ENCODE data around the gene DPP6. TPM values are rescaled to one million over a fixed set of nuclear protein-coding genes. Genes with fewer than 3 reads are reported as not detected.

The DPP6 gene
- total RNA-seq, 3 donors from 2014 or later = 0.59 to 0.98 TPM; not detected in 1

GRCh38 chr7:154517768-154518167 lies 465.6 kb downstream of the DPP6 start:
- DNase-seq (ENCODE audit: low spot score in 2 of 2) = no peak
- H3K4me3 ChIP-seq = no peak overlapping the region
- H3K27me3 ChIP-seq = no peaks in the 10 kb centered on the region

DNA sequence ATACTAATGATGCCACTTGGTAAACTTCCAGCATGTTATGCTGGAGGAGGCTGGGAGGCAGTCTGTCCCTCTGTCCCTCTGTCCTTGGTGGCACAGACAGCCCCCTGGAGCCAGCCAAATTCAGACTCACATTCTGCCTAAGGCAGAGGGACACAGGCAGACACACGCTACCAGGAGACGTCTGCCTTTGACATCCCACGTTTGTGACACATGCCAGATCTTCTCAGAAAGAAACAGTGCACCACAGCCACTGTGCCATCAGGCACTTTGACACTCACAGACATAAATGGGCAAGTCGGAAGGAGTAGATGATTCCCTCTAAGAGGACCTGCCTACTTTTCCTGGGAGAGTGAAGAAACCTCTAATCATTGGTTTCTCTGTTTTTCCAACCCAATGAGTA lies 467.0 kb downstream of the DPP6 start:
- Histone ChIP-seq H3K36me3 (no peaks in the 10 kb centered on the region), H3K27me3 (no peaks in the 10 kb centered on the region), H3K27ac (no peak overlapping the region), H3K9me3 (no peaks in the 10 kb centered on the region), H3K4me3 (no peak overlapping the region), H3K4me1 (no peaks in the 10 kb centered on the region)
- TF ChIP-seq POLR2AphosphoS5 (IDR thresholded peaks at IDR 0.05) = no peak
- TF ChIP-seq, protein P1, sequence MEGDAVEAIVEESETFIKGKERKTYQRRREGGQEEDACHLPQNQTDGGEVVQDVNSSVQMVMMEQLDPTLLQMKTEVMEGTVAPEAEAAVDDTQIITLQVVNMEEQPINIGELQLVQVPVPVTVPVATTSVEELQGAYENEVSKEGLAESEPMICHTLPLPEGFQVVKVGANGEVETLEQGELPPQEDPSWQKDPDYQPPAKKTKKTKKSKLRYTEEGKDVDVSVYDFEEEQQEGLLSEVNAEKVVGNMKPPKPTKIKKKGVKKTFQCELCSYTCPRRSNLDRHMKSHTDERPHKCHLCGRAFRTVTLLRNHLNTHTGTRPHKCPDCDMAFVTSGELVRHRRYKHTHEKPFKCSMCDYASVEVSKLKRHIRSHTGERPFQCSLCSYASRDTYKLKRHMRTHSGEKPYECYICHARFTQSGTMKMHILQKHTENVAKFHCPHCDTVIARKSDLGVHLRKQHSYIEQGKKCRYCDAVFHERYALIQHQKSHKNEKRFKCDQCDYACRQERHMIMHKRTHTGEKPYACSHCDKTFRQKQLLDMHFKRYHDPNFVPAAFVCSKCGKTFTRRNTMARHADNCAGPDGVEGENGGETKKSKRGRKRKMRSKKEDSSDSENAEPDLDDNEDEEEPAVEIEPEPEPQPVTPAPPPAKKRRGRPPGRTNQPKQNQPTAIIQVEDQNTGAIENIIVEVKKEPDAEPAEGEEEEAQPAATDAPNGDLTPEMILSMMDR (IDR thresholded peaks at IDR 0.05) = no peak
- no peak for TF ChIP-seq POLR2A (IDR thresholded peaks at IDR 0.05)
- intact Hi-C loops (cut with DNase I; ENCODE audit: low total_unique reads) = no loop called here
- no peak for DNase-seq (ENCODE audit: low spot score in 2 of 2)

More at GRCh38 chr7:154517768-154518167, 465.6 kb downstream of the DPP6 start:
- no peaks in the 10 kb centered on the region for H3K4me1 ChIP-seq
- intact Hi-C loops (cut with DNase I; ENCODE audit: low total_unique reads) = no loop called here
- no peaks in the 10 kb centered on the region for H3K36me3 ChIP-seq
- no peaks in the 10 kb centered on the region for H3K9me3 ChIP-seq
- H3K27ac ChIP-seq = no peak overlapping the region
- TF ChIP-seq POLR2AphosphoS5 (IDR thresholded peaks at IDR 0.05) (no peak), POLR2A (IDR thresholded peaks at IDR 0.05) (no peak)
- TF ChIP-seq, protein P1 (IDR thresholded peaks at IDR 0.05) = no peak

DNA sequence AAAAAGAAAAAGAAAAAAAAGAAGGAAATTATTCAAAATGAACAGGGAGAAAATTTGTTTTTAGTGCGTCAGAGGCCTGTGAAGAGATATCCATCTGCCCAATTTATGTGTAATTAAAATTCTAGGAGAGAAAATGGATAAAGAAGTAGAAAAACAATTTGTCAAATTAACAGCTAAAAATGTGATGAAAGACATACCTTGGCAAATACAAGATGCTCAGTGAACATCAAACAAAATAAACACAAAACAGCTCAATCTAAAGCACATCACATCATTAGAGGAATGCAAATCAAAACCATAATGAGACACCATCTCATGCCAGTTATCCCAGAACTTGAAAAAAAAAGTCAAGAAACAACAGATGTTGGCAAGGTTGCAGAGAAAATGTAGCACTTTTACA lies 477.9 kb downstream of the DPP6 start:
- no peak overlapping the region for H3K27ac ChIP-seq
- peaks cover 0 to 20% of the 10 kb centered on the region in 2 donors for H3K9me3 ChIP-seq
- no peaks in the 10 kb centered on the region for H3K4me1 ChIP-seq
- intact Hi-C loops (cut with DNase I; ENCODE audit: low total_unique reads) = no loop called here
- no peaks in the 10 kb centered on the region for H3K27me3 ChIP-seq
- DNase-seq (ENCODE audit: low spot score in 2 of 2) = no peak
- H3K36me3 ChIP-seq = no peaks in the 10 kb centered on the region
- TF ChIP-seq, protein P1 (IDR thresholded peaks at IDR 0.05) = no peak
- TF ChIP-seq POLR2AphosphoS5 (IDR thresholded peaks at IDR 0.05) (no peak), POLR2A (IDR thresholded peaks at IDR 0.05) (no peak)
- no peak overlapping the region for H3K4me3 ChIP-seq

DNA sequence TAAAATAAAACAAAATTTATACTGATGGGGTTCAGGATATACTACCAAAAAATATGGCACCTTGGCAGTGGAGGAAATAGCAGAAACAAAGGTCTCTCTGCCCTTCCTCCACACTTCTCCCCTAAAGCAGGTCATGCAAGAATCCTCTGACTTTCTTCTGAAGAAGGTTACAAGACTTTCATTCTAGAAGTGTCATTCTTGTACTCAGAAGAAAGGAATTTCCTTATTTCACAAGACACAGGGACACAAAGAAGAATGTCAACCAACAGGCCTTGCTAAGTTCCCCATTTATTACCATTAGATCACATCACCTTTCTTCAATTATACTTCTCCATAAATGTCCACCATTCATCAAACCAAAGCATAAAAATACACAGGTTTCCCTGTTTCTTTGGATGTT lies 480.6 kb downstream of the DPP6 start:
- H3K4me3 ChIP-seq = no peak overlapping the region
- no peaks in the 10 kb centered on the region for H3K36me3 ChIP-seq
- no peaks in the 10 kb centered on the region for H3K4me1 ChIP-seq
- H3K27ac ChIP-seq = no peak overlapping the region
- DNase-seq (ENCODE audit: low spot score in 2 of 2) = no peak
- peaks cover 0 to 20% of the 10 kb centered on the region in 2 donors for H3K9me3 ChIP-seq
- H3K27me3 ChIP-seq = no peaks in the 10 kb centered on the region
- intact Hi-C loops (cut with DNase I; ENCODE audit: low total_unique reads) = no loop called here
- TF ChIP-seq POLR2A (IDR thresholded peaks at IDR 0.05) = no peak
- TF ChIP-seq, protein P1 (IDR thresholded peaks at IDR 0.05) = no peak
- TF ChIP-seq POLR2AphosphoS5 (IDR thresholded peaks at IDR 0.05) = no peak

DNA sequence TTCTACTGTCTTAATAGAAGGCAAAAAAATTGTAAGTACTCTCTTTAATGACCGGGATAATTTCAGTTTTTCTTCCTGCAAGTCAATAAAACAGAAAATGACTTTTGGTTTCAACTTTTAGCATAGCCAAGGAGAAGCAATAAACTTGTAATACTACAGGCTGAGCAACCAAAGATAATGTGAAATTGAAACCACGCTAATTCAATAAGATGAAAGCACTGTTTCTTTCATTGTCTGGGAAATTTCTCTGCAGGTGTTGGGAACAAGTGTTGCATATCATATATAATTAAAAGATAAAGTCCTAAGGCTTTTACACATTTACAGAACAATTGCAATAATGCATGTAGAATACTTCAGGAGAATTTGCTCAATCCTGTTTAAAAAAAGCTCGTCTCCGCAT lies 488.4 kb downstream of the DPP6 start:
- no peak for TF ChIP-seq POLR2A (IDR thresholded peaks at IDR 0.05)
- TF ChIP-seq, protein P1 (IDR thresholded peaks at IDR 0.05) = no peak
- no peak for TF ChIP-seq POLR2AphosphoS5 (IDR thresholded peaks at IDR 0.05)
- H3K9me3 ChIP-seq = no peaks in the 10 kb centered on the region
- H3K4me1 ChIP-seq = no peaks in the 10 kb centered on the region
- no peak for DNase-seq (ENCODE audit: low spot score in 2 of 2)
- no peaks in the 10 kb centered on the region for H3K36me3 ChIP-seq
- intact Hi-C loops (cut with DNase I; ENCODE audit: low total_unique reads) = no loop called here
- H3K27ac ChIP-seq = no peak overlapping the region
- H3K4me3 ChIP-seq = no peak overlapping the region
- no peaks in the 10 kb centered on the region for H3K27me3 ChIP-seq
